GM23248 (cell line): ENCODE measurements around the gene WFIKKN2. TPM values are rescaled to one million over a fixed set of nuclear protein-coding genes. Genes with fewer than 3 reads are reported as not detected.
"Not testable (repeated sequence)": the region's sequence is repeated elsewhere in the genome, so short reads cannot be mapped to it uniquely, and the experiment has no call there.

Experiments
- DNase-seq: peaks from one replicate; pipeline ENCODE4 v3.0.0-alpha.2; 2015
- H2AFZ ChIP-seq: fragments of 200-600 bp; sonication (generic); 2 replicates; pipeline ENCODE4 v1.6.1; 2016; ENCODE audit warnings: antibody characterized with exemption
- H3F3A ChIP-seq: fragments of 200-600 bp; sonication (generic); 2 replicates; pipeline ENCODE4 v1.6.1; 2016; ENCODE audit warnings: mild to moderate bottlenecking, antibody characterized with exemption, mixed run types; ENCODE audit not compliant: insufficient read depth
- H3K27ac ChIP-seq: fragments of 200-600 bp; sonication (generic); 2 replicates; pipeline ENCODE4 v1.5.1; 2016; ENCODE audit warnings: mild to moderate bottlenecking
- H3K27me3 ChIP-seq: fragments of 200-600 bp; sonication (generic); replicated peaks from 2 replicates; pipeline ENCODE4 v1.6.1; 2016; ENCODE audit warnings: mild to moderate bottlenecking; ENCODE audit not compliant: insufficient read depth
- H3K36me3 ChIP-seq: fragments of 200-600 bp; sonication (generic); 2 replicates; pipeline ENCODE4 v1.6.1; 2016; ENCODE audit warnings: low read depth, mild to moderate bottlenecking
- H3K4me1 ChIP-seq: fragments of 200-600 bp; sonication (generic); 2 replicates; pipeline ENCODE4 v1.6.1; 2016; ENCODE audit warnings: mild to moderate bottlenecking; ENCODE audit not compliant: insufficient read depth
- H3K4me2 ChIP-seq: fragments of 200-600 bp; sonication (generic); one replicate; pipeline ENCODE4 v1.6.1; 2016; ENCODE audit warnings: mild to moderate bottlenecking; ENCODE audit not compliant: unreplicated experiment
- H3K4me3 ChIP-seq: fragments of 200-600 bp; sonication (generic); 2 replicates; pipeline ENCODE4 v1.5.1; 2016; ENCODE audit warnings: mild to moderate bottlenecking
- H3K79me2 ChIP-seq: fragments of 200-600 bp; sonication (generic); 2 replicates; pipeline ENCODE4 v1.6.1; 2016; ENCODE audit warnings: mild to moderate bottlenecking; ENCODE audit not compliant: insufficient read depth
- H3K9ac ChIP-seq: fragments of 200-600 bp; sonication (generic); 2 replicates; pipeline ENCODE4 v1.6.1; 2016; ENCODE audit warnings: mild to moderate bottlenecking
- H3K9me2 ChIP-seq: fragments of 200-600 bp; sonication (generic); 2 replicates; pipeline ENCODE4 v1.6.1; 2016; ENCODE audit warnings: mixed run types, mild to moderate bottlenecking, moderate library complexity; ENCODE audit not compliant: insufficient read depth
- H3K9me3 ChIP-seq: fragments of 200-600 bp; sonication (generic); one replicate; pipeline ENCODE4 v1.6.1; 2017; ENCODE audit warnings: low read depth
- H4K20me1 ChIP-seq: fragments of 200-600 bp; sonication (generic); 2 replicates; pipeline ENCODE4 v1.6.0; 2016; ENCODE audit not compliant: insufficient read depth
- EZH2 ChIP-seq: fragments of 200-600 bp; sonication (generic); IDR thresholded peaks from 2 replicates; pipeline ENCODE4 v1.6.1; 2018; ENCODE audit warnings: antibody characterized with exemption, mild to moderate bottlenecking; ENCODE audit not compliant: insufficient read depth, poor library complexity, severe bottlenecking
- EZH2phosphoT487 ChIP-seq: fragments of 200-600 bp; sonication (generic); IDR thresholded peaks from 2 replicates; pipeline ENCODE4 v1.6.1; 2018; ENCODE audit warnings: antibody characterized with exemption, moderate library complexity, mild to moderate bottlenecking, low read depth; ENCODE audit not compliant: insufficient read depth
- WGBS, 2 experiments: methylation state at CpG; one replicate each; pipeline ENCODE4 v1.1.6; 2015 to 2017; ENCODE audit warnings: low lambda C conversion rate in 2 of 2, low coverage in 1 of 2; ENCODE audit errors: missing lambda C conversion rate in 2 of 2; 5-methylcytosine and 5-hydroxymethylcytosine counted together
- in situ Hi-C: fragments of 300-500 bp; cut with MboI; formaldehyde crosslinking; loops from 2 replicates; pipeline ENCODE4 v1.15.0; 2020
- polyA plus RNA-seq: library from polyadenylated mRNA; unstranded; fragments of >200 nt; fragmentation: Nextera tagmentation; extraction: Ambion mirVana; gene quantifications from 2 replicates; pipeline ENCODE4 v1.2.1, GENCODE V29; 2016
- total RNA-seq: library from RNA; depleted of rRNA; stranded (reverse); fragments of >200 nt; shearing (Covaris generic); gene quantifications from 2 replicates; pipeline ENCODE4 v1.2.3, GENCODE V29; 2014

WFIKKN2 gene
- total and polyA plus RNA-seq, 2 experiments from 2014 or later = not detected

GRCh38 chr17:50855708-50856330 lies 20.4 kb downstream of the WFIKKN2 start:
- H3K4me1 ChIP-seq = no peaks in the 10 kb centered on the region; the same call in 1 of the 2 replicates
- TF ChIP-seq EZH2 (no peak), EZH2phosphoT487 (no peak)
- H3K27ac ChIP-seq = no peak overlapping the region
- H2AFZ ChIP-seq = no peak overlapping the region
- no peak overlapping the region for H3K9ac ChIP-seq
- H3K9me2 ChIP-seq = no peaks in the 10 kb centered on the region
- H3K27me3 ChIP-seq = no peaks in the 10 kb centered on the region
- DNase-seq = no peak
- in situ Hi-C loops = no loop called here
- no peaks in the 10 kb centered on the region for H4K20me1 ChIP-seq
- no peak overlapping the region for H3K4me3 ChIP-seq
- H3K9me3 ChIP-seq = no peaks in the 10 kb centered on the region
- no peaks in the 10 kb centered on the region for H3K36me3 ChIP-seq
- H3K4me2 ChIP-seq = no peak overlapping the region
- WGBS, 2 experiments = 91% methylated on average over 6 of the region's 6 CpGs
- H3F3A ChIP-seq = peaks cover 1% of the 10 kb centered on the region; the same call in 1 of the 2 replicates
- no peaks in the 10 kb centered on the region for H3K79me2 ChIP-seq

- H2AFZ ChIP-seq = no peak overlapping the region
- no peak overlapping the region for H3K4me2 ChIP-seq
- no peaks in the 10 kb centered on the region for H3K9me3 ChIP-seq
- H3K36me3 ChIP-seq = peaks cover 6% of the 10 kb centered on the region
- H3F3A ChIP-seq = peaks cover 7% of the 10 kb centered on the region
- DNase-seq = no peak
- H3K27me3 ChIP-seq = no peaks in the 10 kb centered on the region
- H3K4me3 ChIP-seq = no peak overlapping the region
- H3K9me2 ChIP-seq = no peaks in the 10 kb centered on the region
- H3K27ac ChIP-seq = no peak overlapping the region
- WGBS, 2 experiments = 86 to 91% methylated on average over 2 of the region's 2 CpGs
- in situ Hi-C loops = no loop called here
- TF ChIP-seq EZH2 = no peak
- TF ChIP-seq EZH2phosphoT487 = no peak
- no peaks in the 10 kb centered on the region; the same call in 1 of the 2 replicates for H3K4me1 ChIP-seq
- H3K79me2 ChIP-seq = peaks cover 2% of the 10 kb centered on the region
- no peak overlapping the region for H3K9ac ChIP-seq
- no peaks in the 10 kb centered on the region for H4K20me1 ChIP-seq
Measured at GRCh38 chr17:50856431-50856830, 21.0 kb downstream of the WFIKKN2 start.

- in situ Hi-C loops = no loop called here
- 93 to 94% methylated on average over 12 of the region's 12 CpGs for WGBS, 2 experiments
Measured at GRCh38 chr17:50858486-50859225, 23.3 kb downstream of the WFIKKN2 start.

GRCh38 chr17:50859727-50860126 lies 24.3 kb downstream of the WFIKKN2 start:
- not testable (repeated sequence) for H3K27ac ChIP-seq, H3K9ac ChIP-seq, H3K4me3 ChIP-seq, H3K9me3 ChIP-seq, H3K9me2 ChIP-seq, DNase-seq, H3K27me3 ChIP-seq, H3K4me2 ChIP-seq, H2AFZ ChIP-seq
- Histone ChIP-seq H3K36me3 (peaks cover 25% of the 10 kb centered on the region), H3F3A (peaks cover 28% of the 10 kb centered on the region), H3K4me1 (peaks cover 24% of the 10 kb centered on the region), H4K20me1 (peaks cover 14% of the 10 kb centered on the region; the same call in 1 of the 2 replicates), H3K79me2 (peaks cover 35% of the 10 kb centered on the region)
- WGBS, 2 experiments = 96 to 97% methylated on average over 15 of the region's 15 CpGs
- in situ Hi-C loops = loop anchor here (5.0 kb wide), 1 partner anchor 98 kb away; no protein-coding TSS in a partner anchor

More at GRCh38 chr17:50858486-50859225, 23.3 kb downstream of the WFIKKN2 start:
- DNase-seq = no peak
- Histone ChIP-seq H3K9me2 (no peaks in the 10 kb centered on the region), H3K4me2 (no peak overlapping the region), H3K36me3 (peaks cover 25% of the 10 kb centered on the region), H3K27ac (no peak overlapping the region), H3K27me3 (no peaks in the 10 kb centered on the region), H3K4me3 (no peak overlapping the region), H3F3A (peaks cover 20% of the 10 kb centered on the region), H2AFZ (no peak overlapping the region), H3K9ac (no peak overlapping the region), H4K20me1 (peaks cover 6% of the 10 kb centered on the region; the same call in 1 of the 2 replicates), H3K79me2 (peaks cover 24% of the 10 kb centered on the region), H3K9me3 (no peaks in the 10 kb centered on the region), H3K4me1 (peaks cover 18% of the 10 kb centered on the region)
- TF ChIP-seq EZH2 (no peak), EZH2phosphoT487 (no peak)
